ENCODE data around the gene SORBS2.

The SORBS2 gene

GRCh38 chr4:185835814-185836213 is 23.8 kb upstream of the SORBS2 start:
- no peak for DNase-seq

GRCh38 chr4:185835336-185835735 is 23.3 kb upstream of the SORBS2 start:
- DNase-seq = no peak

GRCh38 chr4:185834778-185835177 is 22.8 kb upstream of the SORBS2 start:
- DNase-seq = no peak

GRCh38 chr4:185834088-185834487 is 22.1 kb upstream of the SORBS2 start:
- DNase-seq = no peak

GRCh38 chr4:185833055-185833598 is 21.1 kb upstream of the SORBS2 start:
- no peak for DNase-seq

GRCh38 chr4:185831125-185831815 is 19.3 kb upstream of the SORBS2 start:
- no peak for DNase-seq

GRCh38 chr4:185830263-185830994 is 18.4 kb upstream of the SORBS2 start:
- no peak for DNase-seq

- no peak for DNase-seq
Measured at GRCh38 chr4:185826381-185826780, 14.4 kb upstream of the SORBS2 start.

GRCh38 chr4:185825737-185826136 is 13.7 kb upstream of the SORBS2 start:
- no peak for DNase-seq

GRCh38 chr4:185822791-185823190 is 10.8 kb upstream of the SORBS2 start:
- no peak for DNase-seq

GRCh38 chr4:185821029-185821419 is 9.0 kb upstream of the SORBS2 start:
- no peak for DNase-seq

GRCh38 chr4:185820146-185821028 is 8.4 kb upstream of the SORBS2 start:
- DNase-seq = no peak

- no peak for DNase-seq
Measured at GRCh38 chr4:185819144-185819543, 7.2 kb upstream of the SORBS2 start.

- DNase-seq = no peak
Measured at GRCh38 chr4:185817403-185817818, 5.4 kb upstream of the SORBS2 start.

GRCh38 chr4:185813133-185813532 is 1.1 kb upstream of the SORBS2 start:
- DNase-seq = no peak

GRCh38 chr4:185810746-185811508 is 1.1 kb downstream of the SORBS2 start:
- no peak for DNase-seq

GRCh38 chr4:185809533-185810071 is 2.4 kb downstream of the SORBS2 start:
- DNase-seq = no peak

- no peak for DNase-seq
Measured at GRCh38 chr4:185809121-185809520, 2.9 kb downstream of the SORBS2 start.

GRCh38 chr4:185805979-185806378 is 6.0 kb downstream of the SORBS2 start:
- DNase-seq = no peak

- DNase-seq = no peak
Measured at GRCh38 chr4:185805262-185805802, 6.7 kb downstream of the SORBS2 start.

- no peak for DNase-seq
Measured at GRCh38 chr4:185803022-185803421, 9.0 kb downstream of the SORBS2 start.

GRCh38 chr4:185801471-185801870 is 10.5 kb downstream of the SORBS2 start:
- no peak for DNase-seq
